Endometrial microvascular endothelial cells (primary cell): Measurements from ENCODE around the gene KLHL26. TPM values are rescaled to one million over a fixed set of nuclear protein-coding genes. Genes with fewer than 3 reads are reported as not detected.

ENCODE experiments used
- in situ Hi-C: cut with HindIII; loops from 2 replicates; pipeline ENCODE4 v1.10.0; 2017; ENCODE audit warnings: low sequenced_read_pairs, low pct_unique_long_range_greater_than_20kb; ENCODE audit errors: inconsistent ontology term
- total RNA-seq: library from RNA; depleted of rRNA; stranded (reverse); fragments of >200 nt; gene quantifications from one replicate; pipeline ENCODE4 v1.2.3, GENCODE V29; 2015; ENCODE audit errors: inconsistent ontology term

Gene KLHL26
- total RNA-seq, 1 donor from 2014 or later: 1.5 TPM

DNA sequence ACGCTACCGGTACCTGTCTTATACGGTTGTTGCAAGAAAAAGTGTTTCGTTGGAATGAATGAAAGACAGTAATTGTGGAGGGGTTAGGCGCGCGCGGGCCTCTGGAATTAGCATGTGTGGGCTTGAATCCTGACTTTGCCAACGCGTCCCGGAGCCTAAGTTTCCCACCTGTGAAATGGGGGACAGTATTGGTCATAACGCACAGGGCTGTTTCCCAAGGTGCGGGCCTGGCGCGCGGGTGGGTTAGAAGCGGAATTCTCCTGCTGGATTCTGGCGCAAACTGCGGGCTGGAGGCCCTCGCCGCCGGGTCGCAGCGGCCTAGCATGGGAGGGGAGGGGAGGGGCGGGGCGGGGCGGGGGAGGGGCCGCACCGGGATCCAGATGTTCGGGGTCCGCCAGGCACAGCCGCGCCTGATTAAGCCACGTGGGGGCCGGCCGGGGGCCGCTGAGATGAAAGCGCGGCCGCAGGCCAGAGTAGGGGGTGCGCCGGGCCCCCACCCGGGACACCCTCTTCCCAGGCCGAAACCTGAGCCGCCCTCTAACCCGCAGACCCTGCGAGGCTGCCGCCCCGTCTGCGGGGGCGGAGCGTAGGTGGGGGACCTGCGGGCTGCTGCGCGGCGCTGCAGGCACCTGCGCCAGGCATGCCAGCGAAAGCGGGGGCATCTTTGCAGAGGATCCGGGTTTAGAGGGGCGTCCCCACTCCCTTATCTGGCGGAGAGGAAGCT, 25.3 kb upstream of the KLHL26 start:
- in situ Hi-C loops: no loop called here

DNA sequence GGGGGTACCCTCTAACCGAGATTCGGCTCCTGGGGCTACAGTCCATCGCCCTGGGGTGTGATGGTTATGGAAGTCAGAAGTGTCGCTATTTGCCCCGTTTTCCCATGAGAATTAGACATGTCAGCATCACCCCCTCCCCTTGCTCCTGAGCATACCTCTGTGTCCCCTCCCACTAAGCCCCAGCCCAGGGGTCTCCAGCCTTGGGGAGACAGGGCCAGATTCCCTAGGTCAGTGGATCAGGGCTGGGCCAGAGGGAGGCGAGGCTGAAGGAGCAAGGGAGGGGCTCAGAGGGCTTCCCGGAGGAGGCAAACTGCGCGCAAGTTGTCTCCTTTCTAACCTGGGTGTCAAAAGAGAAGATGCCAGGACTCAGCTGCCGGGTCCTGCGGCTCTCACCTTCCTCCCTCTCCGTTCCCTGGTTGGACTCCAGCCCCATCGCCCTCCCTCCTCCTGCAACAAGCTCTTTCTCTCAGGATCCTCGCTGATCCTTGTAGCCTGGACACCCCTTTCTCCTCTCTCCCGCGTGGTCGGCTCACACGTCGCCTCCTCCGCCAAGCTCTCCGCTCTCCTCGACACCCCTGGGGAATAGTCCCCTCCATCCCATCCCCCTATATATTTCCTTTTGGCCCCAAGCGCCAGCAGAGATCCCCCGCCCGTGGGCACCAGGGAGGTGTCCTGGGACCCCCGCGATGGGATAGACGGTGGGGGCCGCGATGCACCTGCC, 24.6 kb upstream of the KLHL26 start:
- in situ Hi-C loops: no loop called here

DNA sequence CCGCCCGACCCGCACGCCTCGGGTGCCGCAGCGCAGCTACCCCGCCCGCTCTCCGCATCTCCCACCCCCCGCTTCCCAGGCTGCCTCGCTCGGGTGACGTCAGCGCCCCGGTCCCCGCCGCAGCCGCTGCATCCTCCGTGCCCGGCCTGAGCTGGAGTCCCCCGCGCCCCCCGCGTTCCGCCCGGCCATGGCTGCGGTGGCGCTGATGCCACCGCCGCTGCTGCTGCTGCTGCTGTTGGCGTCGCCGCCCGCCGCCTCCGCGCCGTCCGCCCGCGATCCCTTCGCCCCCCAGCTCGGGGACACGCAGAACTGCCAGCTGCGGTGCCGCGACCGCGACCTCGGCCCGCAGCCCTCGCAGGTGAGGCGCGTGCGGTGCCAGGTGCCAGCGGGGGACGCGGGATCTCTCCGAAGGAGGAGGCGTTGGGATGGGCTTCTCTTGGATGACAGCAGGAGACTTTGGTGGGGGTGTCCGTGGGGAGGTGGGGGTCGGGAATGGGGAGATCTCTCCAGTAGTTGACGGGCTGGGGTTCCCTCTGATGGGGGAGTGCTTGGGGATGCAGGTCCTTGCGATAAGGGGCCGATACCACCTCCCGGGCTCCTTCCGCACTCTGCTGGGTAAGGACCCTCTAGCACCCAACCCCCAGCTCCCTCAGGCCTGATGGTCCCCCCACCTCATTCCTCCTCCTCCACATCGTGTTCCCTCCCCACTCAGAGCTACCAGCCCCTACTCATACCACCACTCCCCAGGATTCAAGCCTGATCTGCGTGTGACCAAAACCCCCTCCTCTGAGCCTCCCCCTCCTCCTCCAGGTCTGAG, 23.8 kb upstream of the KLHL26 start, which contains the start of gene TMEM59L:
Gene TMEM59L, plus strand, starts transcription at position 99 of the 817 bp plus-strand sequence. Its CDS starts 89 bp downstream, at position 188.
- in situ Hi-C loops: no loop called here

DNA sequence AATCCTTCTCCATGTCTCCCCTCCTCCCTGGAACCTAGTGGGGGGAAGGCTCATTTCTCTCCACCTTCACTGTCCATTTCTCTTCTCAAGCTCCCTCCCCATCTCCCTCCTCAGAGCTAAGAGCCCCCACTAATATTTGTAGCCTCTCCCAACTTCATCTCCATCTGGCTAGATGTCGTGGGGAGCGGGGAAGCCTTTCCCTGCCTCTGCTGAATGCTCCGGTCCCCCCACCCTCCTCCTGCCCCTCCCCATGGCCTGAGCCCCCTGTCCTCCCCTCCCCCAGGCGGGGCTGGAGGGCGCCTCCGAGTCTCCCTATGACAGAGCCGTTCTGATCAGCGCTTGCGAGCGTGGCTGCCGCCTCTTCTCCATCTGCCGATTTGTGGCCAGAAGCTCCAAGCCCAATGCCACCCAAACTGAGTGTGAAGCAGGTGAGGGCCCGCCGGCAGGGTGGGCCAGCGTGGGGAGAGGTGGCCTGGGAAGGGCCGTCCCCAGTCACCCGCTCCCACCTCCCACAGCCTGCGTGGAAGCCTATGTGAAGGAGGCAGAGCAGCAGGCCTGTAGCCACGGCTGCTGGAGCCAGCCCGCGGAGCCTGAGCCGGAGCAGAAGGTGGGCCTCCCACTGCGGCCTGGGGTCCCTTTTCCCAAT, 23.1 kb upstream of the KLHL26 start:
- in situ Hi-C loops: no loop called here

DNA sequence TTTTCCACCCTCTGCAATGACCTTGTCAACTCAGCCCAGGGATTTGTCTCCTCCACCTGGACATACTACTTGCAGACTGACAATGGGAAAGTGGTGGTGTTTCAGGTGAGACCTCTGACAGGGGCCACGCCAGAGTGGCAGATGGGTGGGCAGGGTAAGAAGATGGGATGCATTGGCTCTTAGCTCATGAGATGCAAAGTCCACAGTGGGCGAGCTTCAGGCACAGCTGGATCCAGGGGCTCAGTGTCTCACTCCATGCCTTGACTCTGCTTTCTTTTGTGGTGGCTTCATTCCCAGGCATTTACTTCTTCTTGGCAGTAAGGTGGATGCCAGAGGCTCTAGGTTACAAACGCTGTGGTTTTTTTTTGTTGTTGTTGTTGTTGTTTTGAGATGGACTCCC, 20.8 kb upstream of the KLHL26 start:
- in situ Hi-C loops: no loop called here

DNA sequence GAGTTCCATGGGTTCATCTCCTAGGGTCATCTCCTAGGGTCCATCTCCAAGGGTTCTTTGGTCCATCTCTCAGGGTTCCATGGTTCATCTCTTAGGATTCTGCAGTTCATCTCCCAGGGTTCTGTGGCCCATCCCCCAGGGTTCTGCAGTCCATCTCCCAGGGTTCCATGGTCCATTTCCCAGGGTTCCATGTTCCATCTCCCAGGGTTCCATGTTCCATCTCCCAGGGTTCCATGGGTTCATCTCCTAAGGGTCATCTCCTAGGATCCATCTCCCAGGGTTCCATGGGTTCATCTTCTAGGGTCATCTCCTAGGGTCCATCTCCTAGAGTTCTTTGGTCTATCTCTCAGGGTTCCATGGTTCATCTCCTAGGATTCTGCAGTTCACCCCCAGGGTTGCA, 19.3 kb upstream of the KLHL26 start:
- in situ Hi-C loops: no loop called here

DNA sequence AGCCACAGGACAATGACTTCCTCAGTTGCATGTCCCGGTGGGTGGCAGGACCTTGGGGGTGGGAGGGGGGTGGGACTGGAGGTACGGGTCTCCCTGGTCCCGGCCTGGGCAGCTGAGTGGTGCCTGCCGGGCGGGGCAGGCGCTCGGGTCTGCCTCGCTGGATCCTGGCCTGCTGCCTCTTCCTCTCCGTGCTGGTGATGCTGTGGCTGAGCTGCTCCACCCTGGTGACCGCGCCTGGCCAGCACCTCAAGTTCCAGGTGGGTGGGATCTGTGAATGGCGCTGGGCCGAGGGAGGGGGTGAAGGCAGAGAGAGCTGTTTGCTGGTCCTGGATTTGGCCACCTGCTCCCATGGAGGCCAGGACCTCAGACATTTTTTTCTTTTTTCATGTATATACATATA, 18.6 kb upstream of the KLHL26 start:
- in situ Hi-C loops: no loop called here

DNA sequence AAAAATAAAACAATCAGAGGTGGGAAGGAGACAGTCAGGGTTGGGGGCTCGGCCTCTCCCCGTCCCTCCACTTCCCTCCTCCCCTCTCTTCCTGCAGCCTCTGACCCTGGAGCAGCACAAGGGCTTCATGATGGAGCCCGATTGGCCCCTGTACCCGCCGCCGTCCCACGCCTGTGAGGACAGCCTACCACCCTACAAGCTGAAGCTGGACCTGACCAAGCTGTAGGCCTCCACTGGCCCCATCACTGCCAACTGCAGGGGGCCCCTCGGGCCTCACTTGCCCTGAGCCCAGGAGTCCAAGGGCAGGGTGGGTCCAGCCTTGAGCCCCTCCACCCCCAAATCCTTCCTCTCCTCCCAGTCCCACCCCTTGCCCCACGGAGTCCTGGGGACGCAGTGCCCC, 16.5 kb upstream of the KLHL26 start:
- in situ Hi-C loops: no loop called here

DNA sequence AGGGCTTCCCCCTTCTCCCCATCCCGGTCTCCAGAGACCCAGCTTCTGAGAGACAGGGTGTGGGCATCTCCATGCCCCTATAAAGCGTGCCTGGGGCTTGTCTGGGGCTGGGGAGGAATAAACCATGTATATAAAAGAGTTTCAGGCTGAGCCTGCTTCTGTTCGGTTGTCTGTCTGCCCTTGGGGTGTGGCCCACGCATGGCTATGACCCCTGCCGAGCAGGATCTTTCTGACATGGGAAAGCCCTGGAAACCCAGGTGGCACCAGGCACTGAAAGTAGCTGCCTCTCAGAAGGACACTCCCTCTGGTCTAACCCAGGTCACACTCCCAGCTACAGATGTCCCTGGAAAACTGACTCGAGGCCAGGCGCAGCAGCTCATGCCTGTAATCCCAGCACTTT, 15.9 kb upstream of the KLHL26 start:
- in situ Hi-C loops: no loop called here

DNA sequence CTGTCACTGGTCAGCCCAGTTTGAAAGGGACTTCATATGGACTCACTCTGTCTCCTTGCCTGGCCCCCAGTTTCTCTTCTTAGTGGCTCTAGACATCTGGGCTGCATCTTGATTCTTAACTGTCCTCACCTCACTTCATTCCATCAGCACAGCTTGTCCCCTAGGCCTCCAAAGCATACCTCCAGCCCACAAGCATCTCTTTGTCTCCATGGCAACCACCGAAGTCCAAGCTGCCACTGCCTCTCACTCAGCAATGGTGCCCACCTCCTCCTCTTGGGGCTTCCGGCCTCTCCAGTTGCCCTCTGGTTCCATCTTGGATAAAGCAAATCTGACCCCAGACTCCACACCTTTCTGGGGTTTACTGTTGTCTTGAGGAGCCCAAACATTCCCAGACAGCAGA, 9.9 kb upstream of the KLHL26 start:
- in situ Hi-C loops: no loop called here

DNA sequence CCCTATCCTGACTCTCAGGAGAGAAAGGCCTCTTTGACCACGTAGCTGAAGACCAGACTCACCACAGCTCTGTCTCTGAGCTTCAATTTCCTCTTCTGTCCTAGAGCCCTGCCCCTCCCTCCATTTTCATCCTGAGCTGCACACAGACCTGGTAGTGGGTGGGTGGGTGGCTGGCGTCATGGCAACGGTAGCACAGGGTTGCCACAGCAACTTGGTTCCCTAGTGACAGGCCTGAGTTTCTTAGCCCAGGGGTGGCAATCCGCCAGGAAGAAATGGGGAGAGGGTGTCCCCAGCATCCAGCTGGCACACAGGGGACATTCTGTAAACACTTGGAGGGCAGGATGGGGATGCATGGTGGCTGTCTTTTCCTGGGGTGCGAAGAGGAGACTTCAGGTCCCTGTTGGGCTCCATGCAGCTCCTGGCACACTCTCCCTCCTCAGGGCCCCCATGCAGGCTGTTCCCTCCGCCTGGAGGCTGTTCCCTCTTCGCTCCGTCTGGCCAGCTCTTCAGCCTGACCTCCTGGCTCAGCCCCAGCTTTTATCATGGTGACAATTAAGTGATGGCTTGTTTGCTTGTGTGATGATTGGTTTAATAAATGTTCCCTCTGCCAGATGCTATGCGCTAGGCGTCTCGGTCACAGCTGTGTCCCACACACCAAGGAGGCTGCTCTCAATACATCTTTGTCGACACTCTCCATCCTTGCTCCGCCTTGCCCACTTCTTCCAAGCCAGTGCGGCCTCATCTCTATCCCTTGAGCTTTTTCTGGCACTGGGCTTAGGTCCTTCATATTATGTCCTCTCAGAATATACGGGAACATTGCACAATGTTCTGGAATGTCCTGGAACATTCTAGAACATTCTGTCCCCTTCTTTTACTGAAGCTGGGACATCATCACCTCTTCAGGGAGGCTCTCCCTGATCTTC, 7.4 kb upstream of the KLHL26 start:
- in situ Hi-C loops: no loop called here

DNA sequence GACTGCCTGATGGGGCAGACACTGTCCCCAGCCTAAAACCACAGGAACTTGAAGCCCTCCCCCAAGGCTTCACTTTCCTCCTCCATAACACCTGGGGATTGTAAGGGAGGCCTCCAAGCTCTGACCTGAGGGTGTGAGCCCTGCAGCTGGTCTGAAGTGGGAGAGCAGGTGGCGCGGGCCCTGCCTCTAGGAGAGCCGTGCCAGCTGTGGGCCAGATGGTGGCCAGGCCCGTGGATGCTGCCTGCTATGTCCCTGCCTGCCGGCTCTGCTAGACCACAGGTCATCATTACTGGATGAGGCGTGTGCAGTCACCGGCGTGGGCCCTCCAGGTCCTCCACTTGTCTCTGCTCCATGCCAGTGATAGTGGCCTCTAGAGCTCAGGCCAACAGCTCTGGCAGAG, 3.5 kb upstream of the KLHL26 start:
- in situ Hi-C loops: no loop called here

DNA sequence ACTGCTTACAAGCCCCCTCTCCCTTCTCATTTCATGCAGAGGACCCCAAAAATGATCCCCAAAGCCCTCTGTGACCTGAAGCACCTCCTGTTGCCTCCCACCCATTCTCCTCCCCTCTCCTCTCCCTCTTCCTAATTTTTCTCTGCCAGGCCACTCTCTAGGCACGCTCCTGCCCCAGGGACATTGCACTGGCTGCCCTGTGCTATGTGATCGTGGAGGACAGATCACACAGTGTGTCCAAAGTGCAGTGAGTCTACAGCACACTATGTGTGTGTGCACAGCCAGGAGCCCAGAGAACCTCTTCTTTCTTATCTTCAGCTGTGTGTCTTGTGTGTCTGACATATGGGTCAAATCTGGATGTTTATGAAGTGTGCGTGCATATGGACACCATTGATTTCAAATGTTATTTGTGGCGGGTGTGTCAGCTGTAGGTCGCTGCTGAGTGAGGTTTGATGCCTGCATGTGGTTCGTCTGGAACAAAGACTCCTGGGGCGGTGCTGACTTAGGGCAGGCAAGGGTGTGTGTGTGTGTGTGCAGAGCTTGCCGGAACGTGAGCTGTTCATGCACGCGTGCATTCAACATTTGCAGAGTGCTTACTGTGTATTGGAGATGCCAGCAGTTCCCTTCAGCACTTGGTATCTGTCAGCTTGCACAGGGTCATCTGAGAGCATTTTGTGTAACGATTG, 2.1 kb upstream of the KLHL26 start:
- in situ Hi-C loops: no loop called here

DNA sequence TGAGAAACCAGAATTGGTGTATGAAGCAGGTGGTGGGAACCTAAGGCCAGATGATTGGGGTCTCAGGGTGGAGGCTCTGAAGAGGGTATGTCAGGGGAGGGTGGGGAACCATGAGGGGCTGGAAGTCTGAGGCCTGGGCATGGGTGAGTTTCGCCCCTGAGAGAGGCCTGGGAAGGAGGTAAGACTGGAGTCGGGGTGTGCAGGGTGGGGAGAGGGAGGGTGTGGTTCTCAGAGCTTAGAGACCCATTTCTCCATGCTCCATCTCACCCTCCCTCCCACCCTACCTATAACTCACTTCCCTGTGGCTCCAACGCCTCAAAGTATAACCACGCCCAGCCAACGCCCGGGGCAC, 1.0 kb upstream of the KLHL26 start:
- in situ Hi-C loops: no loop called here

DNA sequence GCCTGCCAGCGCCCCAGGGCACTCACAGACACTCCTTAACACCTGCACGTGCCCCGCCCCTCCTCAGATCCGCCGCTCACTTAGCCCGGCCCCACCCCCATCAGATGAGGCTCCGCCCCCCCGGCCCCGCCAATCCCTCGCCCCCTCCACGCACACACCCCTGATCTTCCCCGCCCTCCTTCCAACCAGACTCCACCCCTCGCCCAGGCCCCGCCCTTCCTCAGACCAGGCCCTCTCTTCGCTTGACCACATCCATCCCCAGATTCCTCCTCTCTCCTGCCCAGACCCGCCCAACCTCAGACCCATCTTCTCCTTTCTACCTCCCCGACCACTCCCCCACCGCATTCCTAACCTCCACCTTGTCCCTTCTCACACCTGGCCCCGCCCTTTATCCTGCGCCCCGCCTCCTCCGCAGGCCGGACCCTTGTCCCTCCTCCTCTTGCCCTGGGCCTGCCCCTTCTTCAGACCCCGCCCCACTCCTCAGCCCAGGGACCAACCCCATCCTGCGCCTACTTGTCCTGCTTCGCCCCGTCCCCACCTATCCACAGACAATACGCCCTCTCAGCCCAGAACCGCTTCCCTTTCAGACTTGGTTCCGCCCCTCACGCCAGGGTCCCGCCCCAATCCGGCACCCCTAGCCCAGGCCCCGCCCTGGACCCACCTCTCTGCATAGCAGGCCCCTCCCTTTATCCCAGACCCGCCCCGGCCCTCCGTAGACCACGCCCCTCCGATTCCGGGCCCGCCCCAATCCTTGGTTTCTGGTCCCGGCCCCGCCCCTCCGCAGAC, 452 bp upstream of the KLHL26 start:
- in situ Hi-C loops: no loop called here

DNA sequence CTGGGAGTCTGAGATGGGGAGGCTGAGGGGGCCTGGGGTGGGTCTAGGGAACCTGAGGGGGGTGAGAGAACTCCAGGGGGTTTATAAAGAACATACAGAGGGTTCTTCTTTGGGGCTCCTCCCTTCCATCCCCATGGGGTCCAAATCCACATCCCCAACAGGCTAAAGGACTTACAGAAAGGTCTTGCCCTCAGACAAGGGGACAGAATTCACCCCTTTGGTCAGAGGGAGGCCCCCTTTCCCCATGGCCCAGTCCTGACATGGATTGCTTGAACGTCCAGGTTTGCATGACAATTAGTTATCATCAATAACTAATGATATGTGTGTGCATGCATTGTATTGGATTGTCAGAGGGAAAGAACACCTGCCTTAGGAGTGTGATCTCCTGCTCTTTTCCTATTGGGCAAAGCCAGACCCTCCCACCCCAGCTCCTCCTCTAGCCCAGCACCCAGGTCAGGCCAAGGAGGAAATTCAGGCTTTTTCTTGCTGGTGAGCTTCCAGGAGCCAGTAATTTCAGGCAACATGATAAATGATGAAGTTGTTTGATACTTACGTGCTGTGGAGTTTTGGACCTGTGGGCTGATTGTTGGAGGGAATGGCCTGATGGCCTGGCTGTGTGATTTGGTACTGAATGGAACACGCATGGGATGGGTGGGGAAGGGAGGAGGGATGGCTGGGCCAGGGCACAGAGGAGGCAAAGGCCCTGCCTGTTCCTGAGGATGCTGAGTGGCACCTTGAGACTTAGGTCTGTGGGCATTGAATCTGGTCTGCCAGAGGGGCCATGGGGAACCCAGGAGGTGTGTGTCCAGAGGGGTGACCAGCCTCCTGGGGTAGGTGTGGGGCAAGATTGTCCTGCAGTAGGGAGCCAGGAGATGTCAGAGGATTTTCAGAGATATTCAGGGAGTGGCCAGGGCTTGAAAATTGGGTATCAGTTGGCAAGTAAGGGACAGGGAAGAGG, 1.1 kb downstream of the KLHL26 start:
- in situ Hi-C loops: no loop called here
